ENCODE measurements around the gene CYB5D1. TPM values are rescaled to one million over a fixed set of nuclear protein-coding genes. Genes with fewer than 3 reads are reported as not detected.

The CYB5D1 gene
- total and polyA plus RNA-seq, 3 donors from 2014 or later, result 9.9 to 12.8 (median 10.1) TPM

DNA sequence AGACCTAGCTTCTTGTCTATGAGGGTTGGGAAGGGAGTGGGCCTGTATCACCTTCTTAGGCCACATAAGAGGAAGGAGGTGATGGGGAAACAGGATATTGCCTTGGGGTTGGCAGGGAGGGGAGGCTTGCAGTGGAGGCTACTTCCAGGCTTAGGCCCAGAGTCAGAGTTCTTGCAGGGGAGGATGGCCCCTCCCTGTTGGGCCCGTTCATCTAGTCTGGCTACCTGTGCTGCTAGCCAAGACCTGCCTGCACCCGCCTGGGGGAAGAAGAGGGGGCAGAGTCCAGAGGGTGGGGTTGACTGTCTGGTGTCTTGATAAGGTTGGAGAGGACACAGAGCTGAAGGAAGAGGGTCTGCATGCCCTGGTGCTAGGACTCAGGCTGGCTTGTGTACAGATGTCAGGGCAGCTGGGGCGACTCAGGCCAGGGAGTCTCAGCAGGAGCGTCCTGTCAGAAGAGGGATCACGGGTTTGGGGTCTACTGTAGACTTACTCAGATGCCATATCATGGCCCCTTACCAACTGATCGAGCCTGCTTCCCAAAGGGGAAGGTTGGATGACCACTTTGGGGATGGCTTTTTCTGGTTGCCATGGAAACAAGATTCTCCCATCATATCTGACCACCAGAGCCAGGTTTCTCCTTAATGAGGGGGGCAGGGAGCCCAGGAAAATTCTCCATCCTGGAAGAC is 18.5 kb upstream of the CYB5D1 start:
- Histone ChIP-seq H3K27ac (peak overlapping the region; percentile 60 to 99), H3K36me3 (ENCODE audit: low read depth, missing control alignments) (no peaks in the 10 kb centered on the region), H3K4me3 (no peak overlapping the region), H3K27me3 (no peaks in the 10 kb centered on the region), H3K9me3 (no peaks in the 10 kb centered on the region), H3K4me1 (peaks cover 46% of the 10 kb centered on the region)
- TF ChIP-seq, protein P1, sequence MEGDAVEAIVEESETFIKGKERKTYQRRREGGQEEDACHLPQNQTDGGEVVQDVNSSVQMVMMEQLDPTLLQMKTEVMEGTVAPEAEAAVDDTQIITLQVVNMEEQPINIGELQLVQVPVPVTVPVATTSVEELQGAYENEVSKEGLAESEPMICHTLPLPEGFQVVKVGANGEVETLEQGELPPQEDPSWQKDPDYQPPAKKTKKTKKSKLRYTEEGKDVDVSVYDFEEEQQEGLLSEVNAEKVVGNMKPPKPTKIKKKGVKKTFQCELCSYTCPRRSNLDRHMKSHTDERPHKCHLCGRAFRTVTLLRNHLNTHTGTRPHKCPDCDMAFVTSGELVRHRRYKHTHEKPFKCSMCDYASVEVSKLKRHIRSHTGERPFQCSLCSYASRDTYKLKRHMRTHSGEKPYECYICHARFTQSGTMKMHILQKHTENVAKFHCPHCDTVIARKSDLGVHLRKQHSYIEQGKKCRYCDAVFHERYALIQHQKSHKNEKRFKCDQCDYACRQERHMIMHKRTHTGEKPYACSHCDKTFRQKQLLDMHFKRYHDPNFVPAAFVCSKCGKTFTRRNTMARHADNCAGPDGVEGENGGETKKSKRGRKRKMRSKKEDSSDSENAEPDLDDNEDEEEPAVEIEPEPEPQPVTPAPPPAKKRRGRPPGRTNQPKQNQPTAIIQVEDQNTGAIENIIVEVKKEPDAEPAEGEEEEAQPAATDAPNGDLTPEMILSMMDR (IDR thresholded peaks at IDR 0.05), result no peak
- TF ChIP-seq POLR2A (IDR thresholded peaks at IDR 0.05), result no peak
- intact Hi-C loops (cut with DNase I; ENCODE audit: low total_unique reads), result no loop called here
- DNase-seq, result no peak
- WGBS, 2 donors, result 49 to 74% methylated on average over 6 of the region's 6 CpGs

DNA sequence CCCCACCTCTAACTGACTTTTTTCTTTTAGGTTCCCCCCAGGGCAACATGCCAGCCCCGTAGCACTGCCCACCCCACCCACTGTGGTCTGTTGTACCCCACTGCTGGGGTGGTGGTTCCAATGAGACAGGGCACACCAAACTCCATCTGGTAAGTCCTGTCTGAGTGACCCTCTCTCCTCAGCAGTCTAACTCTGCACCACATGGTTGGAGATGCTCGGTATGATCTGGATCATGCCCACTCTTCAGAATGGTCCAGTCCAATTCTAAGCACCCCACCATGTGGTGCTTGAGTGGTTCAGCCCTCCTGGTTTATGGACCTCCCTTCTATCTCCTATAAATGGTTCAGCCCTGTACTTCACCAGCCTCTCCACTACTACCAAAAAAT is 17.9 kb upstream of the CYB5D1 start:
- Histone ChIP-seq H3K4me3 (no peak overlapping the region), H3K4me1 (peaks cover 46% of the 10 kb centered on the region), H3K27ac (no peak overlapping the region), H3K36me3 (ENCODE audit: low read depth, missing control alignments) (no peaks in the 10 kb centered on the region), H3K9me3 (no peaks in the 10 kb centered on the region), H3K27me3 (no peaks in the 10 kb centered on the region)
- TF ChIP-seq, protein P1 (IDR thresholded peaks at IDR 0.05), result no peak
- no peak for TF ChIP-seq POLR2A (IDR thresholded peaks at IDR 0.05)
- intact Hi-C loops (cut with DNase I; ENCODE audit: low total_unique reads), result loop anchor here (5.0 kb wide), 1 partner anchor 312 kb away; the partner anchor contains the start of gene PER1
- no peak for DNase-seq
- 40 to 46% methylated on average over 2 of the region's 2 CpGs for WGBS, 2 donors

DNA sequence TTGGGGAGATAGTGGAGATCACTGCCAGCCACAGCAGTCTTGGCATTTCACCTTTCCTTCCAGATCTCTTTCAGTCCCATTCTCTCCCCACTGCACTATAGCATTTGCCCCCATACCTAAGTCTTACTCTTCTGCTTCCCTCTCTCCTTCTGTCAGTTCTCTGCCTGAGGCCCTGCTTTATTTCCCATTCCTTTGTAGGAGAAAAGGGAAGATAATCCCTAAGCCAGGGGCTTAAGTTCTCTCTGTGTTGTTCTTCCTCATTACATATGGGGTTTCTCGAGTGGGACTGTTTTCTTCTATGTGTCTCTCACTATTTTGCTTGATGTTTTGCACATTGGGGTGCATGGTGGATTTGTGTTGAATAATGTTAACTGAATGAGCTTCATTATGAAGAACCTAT is 17.4 kb upstream of the CYB5D1 start:
- 29 to 35% methylated on average over 1 of the region's 1 CpG for WGBS, 2 donors
- Histone ChIP-seq H3K27me3 (no peaks in the 10 kb centered on the region), H3K9me3 (no peaks in the 10 kb centered on the region), H3K4me3 (no peak overlapping the region), H3K36me3 (ENCODE audit: low read depth, missing control alignments) (no peaks in the 10 kb centered on the region), H3K27ac (no peak overlapping the region), H3K4me1 (peaks cover 51% of the 10 kb centered on the region)
- no peak for DNase-seq
- TF ChIP-seq, protein P1 (IDR thresholded peaks at IDR 0.05), result no peak
- no peak for TF ChIP-seq POLR2A (IDR thresholded peaks at IDR 0.05)
- intact Hi-C loops (cut with DNase I; ENCODE audit: low total_unique reads), result loop anchor here (5.0 kb wide), 1 partner anchor 312 kb away; the partner anchor contains the start of gene PER1

DNA sequence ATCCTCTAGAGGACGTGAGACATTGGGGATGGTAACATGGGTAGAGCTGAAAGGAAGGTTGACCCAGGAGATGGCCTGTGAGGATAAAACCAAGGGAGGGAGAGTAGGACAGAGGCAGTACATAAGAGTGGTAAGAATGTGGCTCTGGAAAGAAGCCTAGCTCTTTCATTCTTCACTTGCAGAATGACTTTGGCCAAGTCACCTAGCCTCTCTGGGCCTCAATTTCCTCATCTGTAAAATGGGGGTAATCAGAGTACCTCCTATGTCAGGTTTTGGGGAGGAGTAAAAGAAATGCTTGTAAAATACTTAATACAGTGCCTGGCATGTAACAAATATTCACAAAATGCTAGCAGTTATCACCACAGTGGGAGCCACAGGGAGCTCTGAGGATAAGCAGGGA is 16.9 kb upstream of the CYB5D1 start:
- WGBS, 2 donors, result 53 to 63% methylated on average over 1 of the region's 1 CpG

More for the DNA sequence above, 16.9 kb upstream of the CYB5D1 start:
- TF ChIP-seq POLR2A (IDR thresholded peaks at IDR 0.05), result no peak
- TF ChIP-seq, protein P1 (IDR thresholded peaks at IDR 0.05), result no peak
- intact Hi-C loops (cut with DNase I; ENCODE audit: low total_unique reads), result loop anchor here (5.0 kb wide), 1 partner anchor 311 kb away; the partner anchor contains the start of gene PER1
- H3K27me3 ChIP-seq, result no peaks in the 10 kb centered on the region
- peak overlapping the region; percentile 97 for H3K27ac ChIP-seq
- H3K4me1 ChIP-seq, result peaks cover 52% of the 10 kb centered on the region
- no peaks in the 10 kb centered on the region for H3K36me3 ChIP-seq (ENCODE audit: low read depth, missing control alignments)
- DNase-seq, result no peak
- peak overlapping the region in 1 of 2 donors; percentile 97 for H3K4me3 ChIP-seq
- H3K9me3 ChIP-seq, result no peaks in the 10 kb centered on the region
